ENCODE measurements around the gene DUS1L.

Gene DUS1L

GRCh38 chr17:82051776-82052637 lies 13.6 kb downstream of the DUS1L start, which contains the start of the genes GPS1 and RFNG:
Gene GPS1, plus strand, starts transcription at chr17:82051898. Its CDS starts 34 bp downstream, at chr17:82051932.
Gene RFNG, minus strand, starts transcription at chr17:82051811. Its CDS starts 45 bp downstream, at chr17:82051766.
- Histone ChIP-seq H3K79me2 (ENCODE audit: low read length) (peaks cover 18% of the 10 kb centered on the region), H3K27me3 (ENCODE audit: low read depth, low read length) (no peaks in the 10 kb centered on the region), H3K27ac (ENCODE audit: low read length) (no peak within 1 kb of the TSS), H3K36me3 (replicated peaks; ENCODE audit: low read depth, low read length) (peaks cover 8% of the 10 kb centered on the region), H3K9ac (ENCODE audit: low read length) (peak within 1 kb of the TSS; percentile 76), H2AFZ (ENCODE audit: low read depth, low read length) (no peak within 1 kb of the TSS), H3K4me1 (ENCODE audit: low read length) (peaks cover 13% of the 10 kb centered on the region), H3K4me3 (ENCODE audit: low read length) (peak within 1 kb of the TSS; percentile 100), H4K20me1 (ENCODE audit: insufficient read depth, low read length) (peaks cover 7% of the 10 kb centered on the region; the same call in 1 of the 2 replicates), H3K9me3 (ENCODE audit: insufficient read depth, low read length) (no peaks in the 10 kb centered on the region), H3K4me2 (ENCODE audit: low read length) (peak within 1 kb of the TSS; percentile 98)
- TF ChIP-seq EZH2phosphoT487 (IDR thresholded peaks at IDR 0.05; ENCODE audit: low read depth), result no peak
- TF ChIP-seq, protein P1, sequence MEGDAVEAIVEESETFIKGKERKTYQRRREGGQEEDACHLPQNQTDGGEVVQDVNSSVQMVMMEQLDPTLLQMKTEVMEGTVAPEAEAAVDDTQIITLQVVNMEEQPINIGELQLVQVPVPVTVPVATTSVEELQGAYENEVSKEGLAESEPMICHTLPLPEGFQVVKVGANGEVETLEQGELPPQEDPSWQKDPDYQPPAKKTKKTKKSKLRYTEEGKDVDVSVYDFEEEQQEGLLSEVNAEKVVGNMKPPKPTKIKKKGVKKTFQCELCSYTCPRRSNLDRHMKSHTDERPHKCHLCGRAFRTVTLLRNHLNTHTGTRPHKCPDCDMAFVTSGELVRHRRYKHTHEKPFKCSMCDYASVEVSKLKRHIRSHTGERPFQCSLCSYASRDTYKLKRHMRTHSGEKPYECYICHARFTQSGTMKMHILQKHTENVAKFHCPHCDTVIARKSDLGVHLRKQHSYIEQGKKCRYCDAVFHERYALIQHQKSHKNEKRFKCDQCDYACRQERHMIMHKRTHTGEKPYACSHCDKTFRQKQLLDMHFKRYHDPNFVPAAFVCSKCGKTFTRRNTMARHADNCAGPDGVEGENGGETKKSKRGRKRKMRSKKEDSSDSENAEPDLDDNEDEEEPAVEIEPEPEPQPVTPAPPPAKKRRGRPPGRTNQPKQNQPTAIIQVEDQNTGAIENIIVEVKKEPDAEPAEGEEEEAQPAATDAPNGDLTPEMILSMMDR (IDR thresholded peaks at IDR 0.05; ENCODE audit: low read depth, low read length), result no peak

DNA sequence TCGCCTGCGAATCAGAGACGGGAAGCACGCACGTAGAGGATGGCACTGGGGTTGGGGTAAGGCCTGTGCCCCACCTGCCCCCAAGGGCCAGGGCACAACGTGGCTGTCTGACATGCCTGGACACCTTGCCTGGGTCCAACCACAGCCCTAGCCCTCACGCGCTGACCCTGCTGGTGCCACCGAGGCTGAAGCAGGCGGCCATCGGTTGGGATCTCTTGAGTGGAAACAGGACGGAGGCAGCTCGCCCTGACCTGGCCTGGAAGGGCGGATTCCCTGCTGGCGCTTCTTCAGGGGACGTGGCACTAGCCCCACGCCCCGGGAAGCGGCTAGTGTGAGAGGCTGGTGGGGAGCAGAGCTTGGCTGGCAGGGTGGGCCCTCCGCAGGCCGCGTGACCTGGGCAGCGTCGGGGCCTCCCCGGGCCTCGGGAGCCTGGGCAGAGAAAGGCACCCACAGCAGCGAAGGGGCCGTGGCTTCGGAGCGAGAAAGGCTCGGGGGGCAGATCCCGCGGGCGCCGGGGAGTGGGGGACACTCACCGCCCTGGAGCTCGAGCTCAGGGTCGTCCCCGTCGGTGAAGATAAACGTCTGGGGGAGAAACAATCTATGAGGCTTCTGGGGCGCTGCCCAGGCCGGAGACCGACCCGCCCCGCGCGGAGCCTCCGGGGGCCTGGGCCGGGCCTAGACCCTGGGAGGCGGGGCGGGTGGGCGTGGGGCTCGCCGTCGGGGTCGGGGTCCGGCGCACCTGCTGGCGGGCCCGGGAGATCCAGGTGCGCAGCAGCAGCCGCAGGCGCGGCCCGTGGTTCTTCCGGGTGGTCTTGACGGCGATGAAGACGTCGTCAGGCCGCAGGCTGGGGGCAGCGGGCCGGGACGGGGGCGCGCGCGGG lies 14.6 kb downstream of the DUS1L start:
- no peaks in the 10 kb centered on the region for H3K9me3 ChIP-seq (ENCODE audit: insufficient read depth, low read length)
- no peak overlapping the region for H3K27ac ChIP-seq (ENCODE audit: low read length)
- H3K9ac ChIP-seq (ENCODE audit: low read length), result peak overlapping the region; percentile 50; the same call in 1 of the 2 replicates
- no peak for TF ChIP-seq EZH2phosphoT487 (IDR thresholded peaks at IDR 0.05; ENCODE audit: low read depth)
- TF ChIP-seq, protein P1 (IDR thresholded peaks at IDR 0.05; ENCODE audit: low read depth, low read length), result no peak
- H2AFZ ChIP-seq (ENCODE audit: low read depth, low read length), result no peak overlapping the region
- peak overlapping the region; percentile 88 for H3K4me2 ChIP-seq (ENCODE audit: low read length)
- peaks cover 18% of the 10 kb centered on the region for H3K79me2 ChIP-seq (ENCODE audit: low read length)
- peaks cover 7% of the 10 kb centered on the region; the same call in 1 of the 2 replicates for H4K20me1 ChIP-seq (ENCODE audit: insufficient read depth, low read length)
- H3K4me1 ChIP-seq (ENCODE audit: low read length), result peaks cover 13% of the 10 kb centered on the region
- H3K4me3 ChIP-seq (ENCODE audit: low read length), result peak overlapping the region; percentile 100
- no peaks in the 10 kb centered on the region for H3K27me3 ChIP-seq (ENCODE audit: low read depth, low read length)
- peaks cover 5% of the 10 kb centered on the region for H3K36me3 ChIP-seq (replicated peaks; ENCODE audit: low read depth, low read length)

GRCh38 chr17:82050152-82050760 lies 15.3 kb downstream of the DUS1L start:
- H3K4me1 ChIP-seq (ENCODE audit: low read length), result peaks cover 13% of the 10 kb centered on the region
- no peak overlapping the region for H3K4me3 ChIP-seq (ENCODE audit: low read length)
- peaks cover 7% of the 10 kb centered on the region; the same call in 1 of the 2 replicates for H4K20me1 ChIP-seq (ENCODE audit: insufficient read depth, low read length)
- peaks cover 5% of the 10 kb centered on the region for H3K36me3 ChIP-seq (replicated peaks; ENCODE audit: low read depth, low read length)
- no peak overlapping the region for H3K9ac ChIP-seq (ENCODE audit: low read length)
- H2AFZ ChIP-seq (ENCODE audit: low read depth, low read length), result no peak overlapping the region
- H3K4me2 ChIP-seq (ENCODE audit: low read length), result peak overlapping the region; percentile 88; the same call in 1 of the 2 replicates
- no peak overlapping the region for H3K27ac ChIP-seq (ENCODE audit: low read length)
- no peaks in the 10 kb centered on the region for H3K27me3 ChIP-seq (ENCODE audit: low read depth, low read length)
- TF ChIP-seq EZH2phosphoT487 (IDR thresholded peaks at IDR 0.05; ENCODE audit: low read depth), result no peak
- TF ChIP-seq, protein P1 (IDR thresholded peaks at IDR 0.05; ENCODE audit: low read depth, low read length), result no peak
- H3K79me2 ChIP-seq (ENCODE audit: low read length), result peaks cover 18% of the 10 kb centered on the region
- H3K9me3 ChIP-seq (ENCODE audit: insufficient read depth, low read length), result no peaks in the 10 kb centered on the region
